GM23338 (cell line): ENCODE data around the gene MAP6D1. TPM values are rescaled to one million over a fixed set of nuclear protein-coding genes. Genes with fewer than 3 reads are reported as not detected.
A peak's percentile ranks its signal among the peaks of the same experiment; 100 is the strongest.

ENCODE experiments used
- ATAC-seq: fragments of 200-7000 bp; cut with Tn5 transposase; 3 replicates; pipeline ENCODE4 v1.9.1; 2020
- DNase-seq: peaks from one replicate; pipeline ENCODE4 v3.0.0-alpha.2; 2015; ENCODE audit warnings: low spot score
- H2AFZ ChIP-seq: fragments of 200-600 bp; sonication (generic); 2 replicates; pipeline ENCODE4 v1.8.0; 2016; ENCODE audit warnings: antibody characterized with exemption, mild to moderate bottlenecking, moderate library complexity
- H3F3A ChIP-seq: fragments of 200-600 bp; sonication (generic); replicated peaks from 2 replicates; pipeline ENCODE4 v1.8.0; 2017; ENCODE audit warnings: antibody characterized with exemption, mixed run types, low read depth
- H3K27ac ChIP-seq: fragments of 200-600 bp; sonication (generic); 2 replicates; pipeline ENCODE4 v1.6.1; 2016; ENCODE audit warnings: low read depth
- H3K27me3 ChIP-seq: fragments of 200-600 bp; sonication (generic); 2 replicates; pipeline ENCODE4 v1.8.0; 2016; ENCODE audit warnings: mild to moderate bottlenecking, mixed run types, moderate library complexity; ENCODE audit not compliant: insufficient read depth
- H3K36me3 ChIP-seq: fragments of 200-600 bp; sonication (generic); 2 replicates; pipeline ENCODE4 v1.8.0; 2016; ENCODE audit warnings: mild to moderate bottlenecking; ENCODE audit not compliant: insufficient read depth
- H3K4me1 ChIP-seq: fragments of 200-600 bp; sonication (generic); 2 replicates; pipeline ENCODE4 v1.8.0; 2016; ENCODE audit warnings: mild to moderate bottlenecking, moderate library complexity; ENCODE audit not compliant: insufficient read depth
- H3K4me2 ChIP-seq: fragments of 200-600 bp; sonication (generic); 2 replicates; pipeline ENCODE4 v1.7.1; 2017; ENCODE audit warnings: mixed run types
- H3K4me3 ChIP-seq: fragments of 200-600 bp; sonication (generic); 2 replicates; pipeline ENCODE4 v1.6.1; 2016; ENCODE audit warnings: mixed run types
- H3K79me2 ChIP-seq: fragments of 200-600 bp; sonication (generic); replicated peaks from 2 replicates; pipeline ENCODE4 v1.8.0; 2017; ENCODE audit warnings: mild to moderate bottlenecking; ENCODE audit not compliant: insufficient read depth
- H3K9me2 ChIP-seq: fragments of 200-600 bp; sonication (generic); 2 replicates; pipeline ENCODE4 v1.8.0; 2017; ENCODE audit not compliant: insufficient read depth
- H4K20me1 ChIP-seq: fragments of 200-600 bp; sonication (generic); replicated peaks from 2 replicates; pipeline ENCODE4 v1.8.0; 2017; ENCODE audit warnings: mild to moderate bottlenecking; ENCODE audit not compliant: insufficient read depth
- H3K27ac Mint-ChIP-seq: 2 replicates; pipeline ENCODE4 v1.8.0; 2020; ENCODE audit warnings: inconsistent platforms, mild to moderate bottlenecking, moderate library complexity, mixed read lengths
- H3K27me3 Mint-ChIP-seq: 3 replicates; pipeline ENCODE4 v1.8.0; 2022; ENCODE audit warnings: low read depth, mild to moderate bottlenecking, moderate library complexity, mixed read lengths, inconsistent platforms; ENCODE audit not compliant: insufficient read depth, poor library complexity
- H3K36me3 Mint-ChIP-seq: 3 replicates; pipeline ENCODE4 v1.8.0; 2021; ENCODE audit warnings: low read depth, mild to moderate bottlenecking, inconsistent platforms, moderate library complexity, mixed read lengths
- H3K4me1 Mint-ChIP-seq: 3 replicates; pipeline ENCODE4 v1.8.0; 2020; ENCODE audit warnings: mild to moderate bottlenecking, inconsistent platforms, mixed read lengths
- H3K4me3 Mint-ChIP-seq: 3 replicates; pipeline ENCODE4 v1.8.0; 2021; ENCODE audit warnings: moderate library complexity, mild to moderate bottlenecking, inconsistent platforms, mixed read lengths
- H3K9me3 Mint-ChIP-seq: 3 replicates; pipeline ENCODE4 v1.8.0; 2020; ENCODE audit warnings: moderate library complexity, mild to moderate bottlenecking, inconsistent platforms, mixed read lengths
- CREB1 ChIP-seq: fragments of 250-450 bp; sonication (Bioruptor Pico); IDR thresholded peaks from 2 replicates; pipeline ENCODE4 v1.5.0; 2020; ENCODE audit warnings: low read depth, mild to moderate bottlenecking, moderate library complexity
- CTCF ChIP-seq, 2 experiments: fragments of 200-600 bp in 1 of 2; sonication (generic) in 1 of 2; conservative IDR thresholded peaks; 2 replicates each; pipeline versions ENCODE4 v1.5.1 to v1.6.1; 2016 to 2017; ENCODE audit warnings: antibody characterized with exemption in 2 of 2, low read depth in 2 of 2, mild to moderate bottlenecking in 2 of 2, moderate library complexity in 1 of 2
- EZH2 ChIP-seq: fragments of 200-600 bp; sonication (generic); IDR thresholded peaks from one replicate; pipeline ENCODE4 v1.8.0; 2017; ENCODE audit warnings: antibody characterized with exemption, mild to moderate bottlenecking, low read depth; ENCODE audit not compliant: unreplicated experiment
- JUNB ChIP-seq: IDR thresholded peaks from one replicate; pipeline ENCODE4 v1.6.1; 2016; ENCODE audit warnings: antibody characterized with exemption; ENCODE audit not compliant: unreplicated experiment
- POLR2AphosphoS5 ChIP-seq: IDR thresholded peaks from 2 replicates; pipeline ENCODE4 v1.6.1; 2016; ENCODE audit warnings: antibody characterized with exemption, low read depth
- REST ChIP-seq: IDR thresholded peaks from one replicate; pipeline ENCODE4 v1.6.1; 2018; ENCODE audit warnings: antibody characterized with exemption; ENCODE audit not compliant: unreplicated experiment
- STAT1 ChIP-seq: IDR thresholded peaks from one replicate; pipeline ENCODE4 v1.6.1; 2016; ENCODE audit warnings: antibody characterized with exemption; ENCODE audit not compliant: unreplicated experiment
- ZNF114 ChIP-seq: fragments of 250-450 bp; sonication (Bioruptor Pico); IDR thresholded peaks from 2 replicates; pipeline ENCODE4 v1.5.0; 2020; ENCODE audit warnings: mild to moderate bottlenecking, moderate library complexity
- long read RNA-seq: library from polyadenylated mRNA; unstranded; transcript quantifications from one replicate; pipeline ENCODE4 v2.0.0, GENCODE V29; 2020; ENCODE audit not compliant: unreplicated experiment
- polyA plus RNA-seq: library from polyadenylated mRNA; unstranded; fragments of >200 nt; fragmentation: Nextera tagmentation; extraction: Ambion mirVana; gene quantifications from 2 replicates; pipeline ENCODE4 v1.2.1, GENCODE V29; 2016
- total RNA-seq: library from RNA; depleted of rRNA; stranded (reverse); fragments of >200 nt; shearing (Covaris generic); gene quantifications from 2 replicates; pipeline ENCODE4 v1.2.3, GENCODE V29; 2014; rRNA removed

MAP6D1 gene
- total RNA-seq (8.2 and 10.6 TPM in 2 replicates), polyA plus RNA-seq (1.1 and 2.6 TPM in 2 replicates)
- long read RNA-seq, transcript MAP6D1-201 (3 exons, 2,111 nt): major isoform, 5 of 6 reads
- long read RNA-seq, partial matches to known transcripts: 0 of 6 reads
- long read RNA-seq, other reads (novel, unspliced or antisense): 1 of 6 reads

- TF ChIP-seq POLR2AphosphoS5 (peak; percentile 30; the same call in 1 of the 2 replicates), REST (no peak), CTCF (conservative IDR thresholded peaks at IDR 0.05; ENCODE audit: low read depth in 2 of 2) (peak; percentile 38 to 63), JUNB (no peak), CREB1 (no peak), STAT1 (no peak), ZNF114 (CRISPR knock-in tag) (no peak)
- Mint-ChIP-seq H3K27ac (no peak within 1 kb of the TSS), H3K36me3 (peaks cover 16% of the 10 kb centered on the region), H3K9me3 (no peaks in the 10 kb centered on the region), H3K4me1 (peaks cover 30% of the 10 kb centered on the region), H3K27me3 (peaks cover 22% of the 10 kb centered on the region), H3K4me3 (peak within 1 kb of the TSS; percentile 70)
- H3K79me2 ChIP-seq: no peaks in the 10 kb centered on the region
- no peaks in the 10 kb centered on the region for H3K36me3 ChIP-seq
- H3K27ac ChIP-seq: peak within 1 kb of the TSS; percentile 72
- peaks cover 13% of the 10 kb centered on the region for H3K27me3 ChIP-seq
- peak within 1 kb of the TSS; percentile 95 for H3K4me2 ChIP-seq
- H3K4me1 ChIP-seq: peaks cover 6% of the 10 kb centered on the region
- H3K9me2 ChIP-seq: no peaks in the 10 kb centered on the region
- ATAC-seq (peak; percentile 63), DNase-seq (peak; percentile 91)
- H4K20me1 ChIP-seq: peaks cover 10% of the 10 kb centered on the region
- peak within 1 kb of the TSS; percentile 74 for H3K4me3 ChIP-seq
- H3F3A ChIP-seq: peaks cover 15% of the 10 kb centered on the region
- H2AFZ ChIP-seq: peak within 1 kb of the TSS; percentile 72
Observed at GRCh38 chr3:183825456-183826161, at the start of gene MAP6D1. TSS of gene MAP6D1 (minus strand) at chr3:183825577. CDS start at chr3:183825547, 30 bp downstream.

- Histone ChIP-seq H2AFZ (no peak overlapping the region), H3K36me3 (no peaks in the 10 kb centered on the region; the same call in 1 of the 2 replicates), H3F3A (no peaks in the 10 kb centered on the region), H3K27me3 (no peaks in the 10 kb centered on the region), H3K4me1 (peaks cover 4% of the 10 kb centered on the region; the same call in 1 of the 2 replicates), H3K79me2 (peaks cover 97% of the 10 kb centered on the region), H3K4me3 (no peak overlapping the region), H3K4me2 (no peak overlapping the region), H3K27ac (no peak overlapping the region), H3K9me2 (no peaks in the 10 kb centered on the region), H4K20me1 (peaks cover 58% of the 10 kb centered on the region)
- H3K4me3 Mint-ChIP-seq: no peak overlapping the region
- DNase-seq (no peak), ATAC-seq (no peak)
- H3K4me1 Mint-ChIP-seq: peaks cover 10% of the 10 kb centered on the region; the same call in 2 of the 3 replicates
- no peak overlapping the region for H3K27ac Mint-ChIP-seq
- peaks cover 2% of the 10 kb centered on the region for H3K27me3 Mint-ChIP-seq
- no peaks in the 10 kb centered on the region; the same call in 1 of the 3 replicates for H3K9me3 Mint-ChIP-seq
- TF ChIP-seq EZH2: no peak
- TF ChIP-seq CTCF (conservative IDR thresholded peaks at IDR 0.05; ENCODE audit: low read depth in 2 of 2): no peak
- H3K36me3 Mint-ChIP-seq: no peaks in the 10 kb centered on the region; the same call in 2 of the 3 replicates
Observed at GRCh38 chr3:183873914-183874313, 48.5 kb upstream of the MAP6D1 start.
